Measurements from ENCODE around the gene FARSA.

Gene FARSA

DNA sequence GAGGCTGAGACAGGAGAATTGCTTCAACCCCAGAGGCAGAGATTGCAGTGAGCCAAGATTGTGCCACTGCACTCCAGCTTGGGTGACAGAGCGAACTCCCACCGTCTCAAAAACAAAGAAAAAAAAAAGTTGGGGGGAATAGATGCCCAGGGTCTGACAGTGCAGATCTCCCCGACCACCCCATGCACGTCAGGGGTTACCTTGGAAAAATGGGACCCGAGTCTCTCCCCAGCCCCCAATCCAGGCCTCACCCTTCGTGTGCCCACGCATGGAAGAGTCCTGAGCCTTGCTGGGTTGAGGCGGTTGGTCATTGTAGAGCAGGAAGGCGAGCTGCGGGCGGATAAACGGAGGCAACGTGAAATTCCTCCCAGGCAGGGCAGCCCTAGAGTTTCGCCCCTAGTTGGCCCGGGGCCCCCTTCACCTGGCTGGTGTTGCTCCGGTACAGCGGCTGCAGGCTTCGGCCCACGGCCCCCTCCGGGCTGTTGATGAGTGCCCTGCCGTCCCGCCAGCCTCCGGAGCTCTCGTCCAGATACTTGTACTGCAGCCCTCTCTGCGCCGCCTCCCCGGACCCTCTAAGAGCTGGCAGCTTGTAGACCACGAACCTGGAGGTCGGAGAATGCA lies 52.9 kb downstream of the FARSA start:
- H3K9me2 ChIP-seq (replicated peaks; ENCODE audit: insufficient read depth, low read length): no peaks in the 10 kb centered on the region
- no peaks in the 10 kb centered on the region for H4K20me1 ChIP-seq (ENCODE audit: low read depth, low read length)
- H3K4me2 ChIP-seq (ENCODE audit: low read depth, low read length, poor library complexity, severe bottlenecking): peak overlapping the region; percentile 65
- H3K9ac ChIP-seq (ENCODE audit: low read length): peak overlapping the region; percentile 90
- no peaks in the 10 kb centered on the region for H3K36me3 ChIP-seq (ENCODE audit: low read length)
- TF ChIP-seq CTCF (IDR thresholded peaks at IDR 0.05; ENCODE audit: insufficient read depth, low read length, poor library complexity, severe bottlenecking): no peak
- TF ChIP-seq EZH2phosphoT487 (conservative IDR thresholded peaks at IDR 0.05; ENCODE audit: low read length): no peak
- H3K27me3 ChIP-seq (ENCODE audit: low read length): no peaks in the 10 kb centered on the region
- H2AFZ ChIP-seq (ENCODE audit: low read depth, low read length, severe bottlenecking): peak overlapping the region; percentile 90
- peak overlapping the region; percentile 94 for H3K4me3 ChIP-seq (ENCODE audit: insufficient read depth, low read length, poor library complexity, severe bottlenecking)
- peaks cover 6% of the 10 kb centered on the region; the same call in 1 of the 2 replicates for H3F3A ChIP-seq (ENCODE audit: insufficient read depth)
- H3K9me3 ChIP-seq (ENCODE audit: insufficient read depth, low read length): peaks cover 13% of the 10 kb centered on the region; the same call in 1 of the 2 replicates
- H3K27ac ChIP-seq (ENCODE audit: low read depth, low read length): peak overlapping the region; percentile 71
- peaks cover 6% of the 10 kb centered on the region; the same call in 1 of the 2 replicates for H3K79me2 ChIP-seq (ENCODE audit: insufficient read depth, low read length)

GRCh38 chr19:12875086-12875485 lies 58.4 kb downstream of the FARSA start:
- no peaks in the 10 kb centered on the region for H3K36me3 ChIP-seq (ENCODE audit: low read length)
- H3F3A ChIP-seq (ENCODE audit: insufficient read depth): peaks cover 5% of the 10 kb centered on the region; the same call in 1 of the 2 replicates
- no peaks in the 10 kb centered on the region for H3K9me2 ChIP-seq (replicated peaks; ENCODE audit: insufficient read depth, low read length)
- H2AFZ ChIP-seq (ENCODE audit: low read depth, low read length, severe bottlenecking): no peak overlapping the region
- no peaks in the 10 kb centered on the region for H3K9me3 ChIP-seq (ENCODE audit: insufficient read depth, low read length)
- H4K20me1 ChIP-seq (ENCODE audit: low read depth, low read length): no peaks in the 10 kb centered on the region
- H3K9ac ChIP-seq (ENCODE audit: low read length): no peak overlapping the region
- H3K4me2 ChIP-seq (ENCODE audit: low read depth, low read length, poor library complexity, severe bottlenecking): no peak overlapping the region
- H3K4me3 ChIP-seq (ENCODE audit: insufficient read depth, low read length, poor library complexity, severe bottlenecking): no peak overlapping the region
- peaks cover 1% of the 10 kb centered on the region; the same call in 1 of the 2 replicates for H3K79me2 ChIP-seq (ENCODE audit: insufficient read depth, low read length)
- no peak overlapping the region for H3K27ac ChIP-seq (ENCODE audit: low read depth, low read length)
- H3K27me3 ChIP-seq (ENCODE audit: low read length): no peaks in the 10 kb centered on the region
- no peak for TF ChIP-seq EZH2phosphoT487 (conservative IDR thresholded peaks at IDR 0.05; ENCODE audit: low read length)
- no peak for TF ChIP-seq CTCF (IDR thresholded peaks at IDR 0.05; ENCODE audit: insufficient read depth, low read length, poor library complexity, severe bottlenecking)

DNA sequence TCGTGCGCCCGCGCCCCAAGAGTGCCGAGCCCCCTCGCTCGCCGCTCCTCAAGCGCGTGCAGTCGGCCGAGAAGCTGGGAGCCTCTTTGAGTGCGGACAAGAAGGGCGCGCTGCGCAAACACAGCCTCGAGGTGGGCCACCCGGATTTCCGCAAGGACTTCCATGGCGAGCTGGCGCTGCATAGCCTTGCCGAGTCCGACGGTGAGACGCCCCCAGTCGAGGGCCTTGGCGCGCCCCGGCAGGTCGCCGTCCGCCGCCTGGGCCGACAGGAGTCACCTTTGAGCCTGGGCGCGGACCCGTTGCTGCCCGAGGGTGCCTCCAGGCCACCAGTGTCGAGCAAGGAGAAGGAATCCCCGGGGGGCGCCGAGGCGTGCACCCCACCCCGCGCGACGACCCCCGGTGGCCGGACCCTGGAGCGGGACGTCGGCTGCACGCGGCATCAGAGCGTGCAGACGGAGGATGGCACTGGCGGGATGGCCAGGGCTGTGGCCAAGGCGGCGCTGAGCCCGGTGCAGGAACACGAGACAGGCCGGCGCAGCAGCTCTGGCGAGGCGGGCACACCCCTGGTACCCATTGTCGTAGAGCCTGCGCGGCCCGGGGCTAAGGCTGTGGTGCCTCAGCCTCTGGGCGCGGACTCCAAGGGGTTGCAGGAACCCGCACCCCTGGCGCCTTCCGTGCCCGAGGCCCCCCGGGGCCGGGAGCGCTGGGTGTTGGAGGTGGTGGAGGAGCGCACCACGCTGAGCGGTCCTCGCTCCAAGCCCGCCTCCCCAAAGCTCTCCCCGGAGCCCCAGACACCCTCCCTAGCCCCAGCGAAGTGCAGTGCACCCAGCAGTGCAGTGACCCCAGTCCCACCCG lies 59.4 kb downstream of the FARSA start:
- no peaks in the 10 kb centered on the region for H3K36me3 ChIP-seq (ENCODE audit: low read length)
- no peaks in the 10 kb centered on the region for H3K79me2 ChIP-seq (ENCODE audit: insufficient read depth, low read length)
- H3K9me3 ChIP-seq (ENCODE audit: insufficient read depth, low read length): no peaks in the 10 kb centered on the region
- H3K27ac ChIP-seq (ENCODE audit: low read depth, low read length): no peak overlapping the region
- no peaks in the 10 kb centered on the region for H3K9me2 ChIP-seq (replicated peaks; ENCODE audit: insufficient read depth, low read length)
- H4K20me1 ChIP-seq (ENCODE audit: low read depth, low read length): no peaks in the 10 kb centered on the region
- no peak overlapping the region for H3K4me2 ChIP-seq (ENCODE audit: low read depth, low read length, poor library complexity, severe bottlenecking)
- H2AFZ ChIP-seq (ENCODE audit: low read depth, low read length, severe bottlenecking): no peak overlapping the region
- H3K9ac ChIP-seq (ENCODE audit: low read length): no peak overlapping the region
- peaks cover 5% of the 10 kb centered on the region; the same call in 1 of the 2 replicates for H3F3A ChIP-seq (ENCODE audit: insufficient read depth)
- no peaks in the 10 kb centered on the region for H3K27me3 ChIP-seq (ENCODE audit: low read length)
- TF ChIP-seq CTCF (IDR thresholded peaks at IDR 0.05; ENCODE audit: insufficient read depth, low read length, poor library complexity, severe bottlenecking) (no peak), EZH2phosphoT487 (conservative IDR thresholded peaks at IDR 0.05; ENCODE audit: low read length) (no peak)
- no peak overlapping the region for H3K4me3 ChIP-seq (ENCODE audit: insufficient read depth, low read length, poor library complexity, severe bottlenecking)

Measured in SU-DHL-6 (cell line).